Left lung (tissue), 10 donors: ENCODE results near the gene PYROXD2. TPM values are rescaled to one million over a fixed set of nuclear protein-coding genes. Genes with fewer than 3 reads are reported as not detected.

Source experiments
- ATAC-seq: fragments of 200-7000 bp; cut with Tn5 transposase; one replicate; pipeline ENCODE4 v1.9.1; 2020; ENCODE audit warnings: moderate library complexity
- DNase-seq, 4 donors: peaks; one replicate each; pipeline ENCODE4 v3.0.0-alpha.2; 2013 to 2020
- H3K27ac ChIP-seq, 2 donors: fragments of 200-600 bp; sonication (generic) in 1 of 2; one replicate each; pipeline versions ENCODE4 v1.5.0 to v1.8.0; 2020 to 2021
- H3K27me3 ChIP-seq, 2 donors: fragments of 200-600 bp; sonication (generic) in 1 of 2; one replicate each; pipeline versions ENCODE4 v1.5.0 to v1.8.0; 2020 to 2021
- H3K36me3 ChIP-seq, 2 donors: fragments of 200-600 bp; sonication (generic) in 1 of 2; one replicate each; pipeline versions ENCODE4 v1.5.0 to v1.8.0; 2020 to 2021
- H3K4me1 ChIP-seq, 2 donors: fragments of 200-600 bp; one replicate each; pipeline ENCODE4 v1.8.0; 2021
- H3K4me3 ChIP-seq, 2 donors: fragments of 200-600 bp; sonication (generic) in 1 of 2; one replicate each; pipeline versions ENCODE4 v1.5.0 to v1.8.0; 2020 to 2021; ENCODE audit warnings: mild to moderate bottlenecking in 1 of 2
- H3K9me3 ChIP-seq, 2 donors: fragments of 200-600 bp; sonication (generic) in 1 of 2; one replicate each; pipeline versions ENCODE4 v1.5.0 to v1.8.0; 2020 to 2021
- CTCF ChIP-seq, 2 donors: fragments of 200-600 bp; sonication (generic) in 1 of 2; IDR thresholded peaks; one replicate each; pipeline versions ENCODE4 v1.5.0 to v1.8.0; 2021; ENCODE audit warnings: antibody characterized with exemption in 2 of 2
- intact Hi-C, 2 donors: fragments of 100-400 bp; cut with DNase I; formaldehyde crosslinking; loops; one replicate each; pipeline versions ENCODE4 v1.11.2 to v1.14.2; 2022
- polyA plus RNA-seq, 6 donors: library from polyadenylated mRNA; unstranded; fragments of 120-200 nt; gene quantifications; one replicate each; pipeline ENCODE4 v1.2.1, GENCODE V29; 2013; ENCODE audit not compliant: insufficient read length in 6 of 6
- total RNA-seq, 2 donors: library from RNA; stranded (reverse); fragmentation: NEBNext Ultra II Directional; extraction: Animal tissue kit (Norgen Biotek cat#: 25700); gene quantifications; one replicate each; pipeline ENCODE4 v1.2.1, GENCODE V29; 2021
- donor health status: DM: no; HTN: yes; CAD: no.
- donor health status: DM: no; HTN: no; CAD: no.

The PYROXD2 gene
- total and polyA plus RNA-seq, 8 donors: 8.2 to 48.2 (median 38.3) TPM

GRCh38 chr10:98435178-98435577 lies 20.2 kb upstream of the PYROXD2 start:
- intact Hi-C loops: no loop called here
- Histone ChIP-seq H3K9me3 (peaks cover 0 to 8% of the 10 kb centered on the region in 2 donors), H3K4me1 (peaks cover 0 to 5% of the 10 kb centered on the region in 2 donors), H3K36me3 (peaks cover 0 to 95% of the 10 kb centered on the region in 2 donors), H3K4me3 (no peak overlapping the region), H3K27me3 (no peaks in the 10 kb centered on the region), H3K27ac (no peak overlapping the region)
- ATAC-seq (no peak), DNase-seq (no peak)
- TF ChIP-seq CTCF (IDR thresholded peaks at IDR 0.05): no peak

GRCh38 chr10:98433881-98434732 lies 19.1 kb upstream of the PYROXD2 start:
- no peak overlapping the region for H3K4me3 ChIP-seq
- no peaks in the 10 kb centered on the region for H3K27me3 ChIP-seq
- ATAC-seq: no peak
- TF ChIP-seq CTCF (IDR thresholded peaks at IDR 0.05): no peak
- intact Hi-C loops: no loop called here
- H3K27ac ChIP-seq: no peak overlapping the region
- peaks cover 0 to 95% of the 10 kb centered on the region in 2 donors for H3K36me3 ChIP-seq
- DNase-seq: no peak
- H3K4me1 ChIP-seq: peaks cover 0 to 3% of the 10 kb centered on the region in 2 donors
- peaks cover 0 to 8% of the 10 kb centered on the region in 2 donors for H3K9me3 ChIP-seq

GRCh38 chr10:98433371-98433770 lies 18.4 kb upstream of the PYROXD2 start:
- H3K4me1 ChIP-seq: no peaks in the 10 kb centered on the region
- H3K27me3 ChIP-seq: no peaks in the 10 kb centered on the region
- peaks cover 0 to 95% of the 10 kb centered on the region in 2 donors for H3K36me3 ChIP-seq
- peaks cover 0 to 8% of the 10 kb centered on the region in 2 donors for H3K9me3 ChIP-seq
- H3K4me3 ChIP-seq: no peak overlapping the region
- no peak for ATAC-seq
- intact Hi-C loops: no loop called here
- no peak for DNase-seq
- no peak overlapping the region for H3K27ac ChIP-seq
- no peak for TF ChIP-seq CTCF (IDR thresholded peaks at IDR 0.05)

- Histone ChIP-seq H3K36me3 (peaks cover 0 to 95% of the 10 kb centered on the region in 2 donors), H3K9me3 (peaks cover 0 to 8% of the 10 kb centered on the region in 2 donors), H3K27ac (no peak overlapping the region), H3K4me1 (no peaks in the 10 kb centered on the region), H3K4me3 (no peak overlapping the region), H3K27me3 (no peaks in the 10 kb centered on the region)
- TF ChIP-seq CTCF (IDR thresholded peaks at IDR 0.05): no peak
- DNase-seq (no peak), ATAC-seq (no peak)
- intact Hi-C loops: no loop called here
Measured at GRCh38 chr10:98432330-98432729, 17.3 kb upstream of the PYROXD2 start.

GRCh38 chr10:98431016-98431415 lies 16.0 kb upstream of the PYROXD2 start:
- TF ChIP-seq CTCF (IDR thresholded peaks at IDR 0.05): no peak
- no peaks in the 10 kb centered on the region for H3K27me3 ChIP-seq
- DNase-seq (no peak), ATAC-seq (no peak)
- H3K27ac ChIP-seq: no peak overlapping the region
- no peaks in the 10 kb centered on the region for H3K4me1 ChIP-seq
- peaks cover 0 to 98% of the 10 kb centered on the region in 2 donors for H3K36me3 ChIP-seq
- intact Hi-C loops: no loop called here
- peaks cover 0 to 8% of the 10 kb centered on the region in 2 donors for H3K9me3 ChIP-seq
- no peak overlapping the region for H3K4me3 ChIP-seq
